ENCODE measurements around the gene DISC1. TPM values are rescaled to one million over a fixed set of nuclear protein-coding genes. Genes with fewer than 3 reads are reported as not detected.

DISC1 gene
- total RNA-seq, 4 donors from 2014 or later = 7.1 to 33.4 (median 14.9) TPM

- intact Hi-C loops (cut with DNase I; ENCODE audit: low total_unique reads) = no loop called here
Measured at GRCh38 chr1:231981675-231982074, 355.1 kb downstream of the DISC1 start.

GRCh38 chr1:231982871-231983587 is 356.4 kb downstream of the DISC1 start:
- intact Hi-C loops (cut with DNase I; ENCODE audit: low total_unique reads) = no loop called here
- no peak for DNase-seq
- no peaks in the 10 kb centered on the region for H3K27me3 ChIP-seq
- no peaks in the 10 kb centered on the region for H3K36me3 ChIP-seq
- no peak overlapping the region for H3K4me3 ChIP-seq
- no peak overlapping the region for H3K27ac ChIP-seq
- no peaks in the 10 kb centered on the region for H3K4me1 ChIP-seq
- no peaks in the 10 kb centered on the region for H3K9me3 ChIP-seq
- TF ChIP-seq CTCF (IDR thresholded peaks at IDR 0.05) = no peak
- TF ChIP-seq POLR2A (IDR thresholded peaks at IDR 0.05) = no peak

More at GRCh38 chr1:231981675-231982074, 355.1 kb downstream of the DISC1 start:
- H3K36me3 ChIP-seq = no peaks in the 10 kb centered on the region
- no peaks in the 10 kb centered on the region for H3K27me3 ChIP-seq
- TF ChIP-seq POLR2A (IDR thresholded peaks at IDR 0.05) = no peak
- TF ChIP-seq CTCF (IDR thresholded peaks at IDR 0.05) = no peak
- H3K4me3 ChIP-seq = no peak overlapping the region
- no peaks in the 10 kb centered on the region for H3K9me3 ChIP-seq
- H3K27ac ChIP-seq = no peak overlapping the region
- no peaks in the 10 kb centered on the region for H3K4me1 ChIP-seq
- no peak for DNase-seq

- no peak overlapping the region for H3K27ac ChIP-seq
- intact Hi-C loops (cut with DNase I; ENCODE audit: low total_unique reads) = no loop called here
- no peaks in the 10 kb centered on the region for H3K9me3 ChIP-seq
- no peaks in the 10 kb centered on the region for H3K36me3 ChIP-seq
- H3K27me3 ChIP-seq = no peaks in the 10 kb centered on the region
- DNase-seq = no peak
- no peak overlapping the region for H3K4me3 ChIP-seq
- TF ChIP-seq CTCF (IDR thresholded peaks at IDR 0.05) = no peak
- no peak for TF ChIP-seq POLR2A (IDR thresholded peaks at IDR 0.05)
- H3K4me1 ChIP-seq = no peaks in the 10 kb centered on the region
Measured at GRCh38 chr1:231983588-231984193, 357.1 kb downstream of the DISC1 start.

- H3K9me3 ChIP-seq = no peaks in the 10 kb centered on the region
- no peaks in the 10 kb centered on the region for H3K4me1 ChIP-seq
- no peak overlapping the region for H3K27ac ChIP-seq
- H3K27me3 ChIP-seq = no peaks in the 10 kb centered on the region
- H3K36me3 ChIP-seq = no peaks in the 10 kb centered on the region
- no peak for TF ChIP-seq POLR2A (IDR thresholded peaks at IDR 0.05)
- TF ChIP-seq CTCF (IDR thresholded peaks at IDR 0.05) = no peak
- no peak overlapping the region for H3K4me3 ChIP-seq
- intact Hi-C loops (cut with DNase I; ENCODE audit: low total_unique reads) = no loop called here
- DNase-seq = no peak
Measured at GRCh38 chr1:231985296-231986023, 358.9 kb downstream of the DISC1 start.

Measured in uterus (tissue), 4 donors.